NCI-H2171 treated with DMSO at 0.1 percent for 48 hours (cell line): ENCODE measurements around the gene SLC5A1.
"Not testable (repeated sequence)": the region's sequence is repeated elsewhere in the genome, so short reads cannot be mapped to it uniquely, and the experiment has no call there.

ENCODE experiments used
- DNase-seq: peaks from one replicate; lab custom pipeline; 2025; lab: John Stamatoyannopoulos, UW

The SLC5A1 gene

DNA sequence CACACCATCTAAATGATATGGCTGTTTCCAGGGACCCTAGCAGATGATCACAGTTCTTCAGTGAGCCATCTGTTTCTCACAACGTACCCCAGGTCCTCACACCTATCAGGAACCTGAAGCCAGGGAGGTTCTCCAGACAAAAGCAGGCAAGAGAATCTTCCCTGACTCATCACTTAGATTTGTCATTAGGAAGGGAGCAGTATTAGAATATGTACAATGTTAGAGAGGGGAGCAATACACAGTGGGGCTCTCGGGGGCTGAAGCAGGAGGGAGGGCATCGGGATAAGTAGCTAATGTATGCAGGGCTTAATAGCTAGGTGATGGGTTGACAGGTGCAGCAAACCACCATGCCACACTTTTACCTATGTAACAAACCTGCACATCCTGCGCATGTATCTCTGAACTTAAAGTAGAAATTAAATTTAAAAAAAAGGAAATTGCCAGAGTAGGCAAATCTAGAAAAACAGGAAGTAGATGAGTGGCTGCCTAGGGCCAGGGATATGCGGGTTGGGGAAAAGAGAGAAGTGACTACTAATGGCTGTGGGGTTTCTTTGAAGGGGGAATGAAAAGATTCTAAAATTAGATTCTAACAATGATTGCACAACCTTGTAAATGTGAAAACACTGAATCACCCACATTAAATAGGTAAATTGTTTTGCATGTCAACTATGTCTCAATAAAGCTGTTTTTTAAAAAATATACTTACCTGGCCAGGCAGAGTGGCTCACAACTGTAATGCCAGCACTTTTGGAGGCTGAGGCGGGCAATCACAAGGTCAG lies 101.6 kb downstream of the SLC5A1 start:
- DNase-seq: no peak

DNA sequence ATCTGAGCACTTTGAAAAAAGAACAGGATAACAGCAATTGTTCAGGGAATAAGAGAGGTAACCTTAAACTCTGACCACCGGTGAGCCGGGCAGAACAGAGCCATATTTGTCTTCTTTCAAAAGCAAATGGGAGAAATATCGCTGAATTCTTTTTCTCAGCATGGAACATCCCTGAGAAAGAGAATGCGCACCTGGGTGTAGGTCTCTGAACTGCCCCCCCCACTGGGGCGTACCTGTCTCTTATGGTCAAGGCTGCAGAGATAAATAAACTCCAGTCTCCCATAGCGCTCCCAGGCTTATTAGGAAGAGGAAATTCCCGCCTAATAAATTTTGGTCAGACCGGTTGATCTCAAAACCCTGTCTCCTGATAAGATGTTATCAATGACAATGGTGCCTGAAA lies 104.1 kb downstream of the SLC5A1 start:
- DNase-seq: not testable (repeated sequence)

GRCh38 chr22:32148372-32148771 lies 105.3 kb downstream of the SLC5A1 start:
- DNase-seq: not testable (repeated sequence)

DNA sequence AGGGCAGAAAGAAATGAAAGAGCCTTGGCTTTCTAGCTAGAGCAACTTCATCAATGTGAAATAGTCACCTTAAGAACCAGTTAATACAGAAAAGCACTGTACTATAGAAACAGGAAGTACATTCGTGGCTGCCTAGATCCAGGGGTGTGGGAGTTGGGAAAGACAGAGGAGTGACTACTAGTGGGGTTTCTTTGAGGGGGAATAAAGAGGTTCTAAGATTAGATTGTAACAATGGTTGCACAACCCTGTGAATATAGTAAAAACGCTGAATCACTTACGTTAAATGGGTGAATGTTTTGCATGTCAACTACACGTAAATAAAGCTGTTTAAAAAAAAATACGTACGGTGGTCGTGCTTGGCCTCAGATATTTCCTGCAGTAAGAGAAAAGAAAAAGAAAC lies 107.6 kb downstream of the SLC5A1 start:
- DNase-seq: not testable (repeated sequence)

DNA sequence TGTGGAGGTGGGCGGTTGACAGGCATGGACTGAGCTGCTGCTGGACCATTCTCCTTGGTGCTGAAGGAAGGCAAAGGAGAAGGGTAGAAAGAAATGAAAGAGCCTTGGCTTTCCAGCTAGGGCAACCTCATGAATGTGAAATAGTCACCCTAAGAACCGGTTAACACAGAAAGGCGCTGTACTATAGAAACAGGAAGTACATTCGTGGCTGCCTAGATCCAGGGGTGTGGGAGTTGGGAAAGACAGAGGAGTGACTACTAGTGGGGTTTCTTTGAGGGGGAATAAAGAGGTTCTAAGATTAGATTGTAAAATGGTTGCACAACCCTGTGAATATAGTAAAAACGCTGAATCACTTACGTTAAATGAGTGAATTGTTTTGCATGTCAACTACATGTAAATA lies 108.6 kb downstream of the SLC5A1 start:
- DNase-seq: not testable (repeated sequence)

GRCh38 chr22:32154727-32155126 lies 111.7 kb downstream of the SLC5A1 start:
- DNase-seq: not testable (repeated sequence)

DNA sequence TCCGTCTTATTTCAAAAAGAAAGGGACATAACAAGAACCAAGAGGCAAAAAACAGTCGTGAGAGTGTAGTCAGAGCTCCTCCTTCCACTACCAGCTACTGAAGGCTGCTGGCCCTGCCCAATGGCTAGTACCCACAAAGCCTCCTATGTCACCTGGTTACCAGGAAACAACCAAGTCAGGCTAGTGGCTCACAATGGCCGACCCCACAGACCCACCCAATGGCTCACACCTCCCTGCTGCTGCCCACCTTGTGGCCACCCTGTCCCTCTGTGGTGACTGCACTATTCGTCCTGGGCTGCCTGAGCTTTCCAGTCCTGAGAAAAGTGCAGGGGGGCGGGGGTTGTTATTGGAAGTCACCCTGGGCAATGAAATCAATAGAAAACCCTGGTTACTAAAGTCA lies 114.6 kb downstream of the SLC5A1 start:
- not testable (repeated sequence) for DNase-seq

DNA sequence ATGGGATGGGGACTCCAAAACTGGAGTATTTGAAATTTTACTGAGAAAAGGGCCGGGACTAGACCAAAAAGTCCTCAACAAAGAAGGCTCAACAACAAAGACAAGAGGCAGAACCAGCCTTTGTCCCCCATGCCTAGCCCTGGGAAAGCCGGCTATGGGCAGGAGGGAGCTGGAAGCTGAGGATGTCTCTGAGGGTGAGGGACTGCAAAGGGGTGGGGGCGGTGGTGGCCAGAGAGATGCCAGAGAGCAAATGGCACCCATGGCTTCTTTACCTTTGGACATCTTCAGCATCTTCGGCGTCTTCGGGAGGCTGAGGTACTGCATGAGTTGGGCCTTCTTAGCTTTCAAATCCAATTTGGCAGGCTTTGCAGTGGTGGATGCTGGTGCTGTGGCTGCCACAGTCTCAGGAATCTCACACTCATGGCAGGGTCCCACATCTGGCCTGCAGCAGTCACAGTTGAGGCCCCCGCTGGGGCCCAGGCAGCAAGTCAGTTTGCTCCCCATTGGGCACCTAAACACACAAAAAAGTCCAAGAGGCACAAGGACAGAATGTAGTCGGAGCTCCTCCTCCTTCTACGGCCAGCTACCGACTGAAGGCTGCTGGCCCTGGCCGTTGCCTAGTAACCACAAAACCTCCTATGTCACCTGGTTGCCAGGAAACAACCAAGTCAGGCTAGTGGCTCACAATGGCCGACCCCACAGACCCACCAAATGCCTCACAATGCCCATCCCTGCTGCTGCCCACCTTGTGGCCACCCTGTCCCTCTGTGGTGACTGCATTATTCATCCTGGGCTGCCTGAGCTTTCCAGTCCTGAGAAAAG lies 115.9 kb downstream of the SLC5A1 start, which contains the start of gene C22orf42:
C22orf42 (minus strand) TSS at position 592 of the 822 bp plus-strand sequence; CDS start at position 504, 88 bp downstream.
- no peak for DNase-seq

- DNase-seq: not testable (repeated sequence)
These were observed 117.3 kb downstream of the SLC5A1 start for GRCh38 chr22:32160411-32160810.
